Trophoblast cell (in vitro differentiated cells and primary cell): ENCODE results near the gene DAD1.

Experiments
- DNase-seq, 2 donors: peaks; one replicate each; pipeline ENCODE4 v3.0.0-alpha.2; 2016
- H2AFZ ChIP-seq: 2 replicates; pipeline ENCODE4 v1.6.1; 2013; ENCODE audit warnings: low read length, moderate library complexity, mild to moderate bottlenecking; ENCODE audit not compliant: insufficient read depth, poor library complexity
- H2AK5ac ChIP-seq: 2 replicates; pipeline ENCODE4 v1.6.1; 2013; ENCODE audit warnings: mild to moderate bottlenecking, low read length
- H2BK120ac ChIP-seq: 2 replicates; pipeline ENCODE4 v1.6.1; 2013; ENCODE audit warnings: low read length, mild to moderate bottlenecking, moderate library complexity; ENCODE audit not compliant: insufficient read depth, poor library complexity
- H2BK12ac ChIP-seq: 2 replicates; pipeline ENCODE4 v1.6.1; 2013; ENCODE audit warnings: mild to moderate bottlenecking, low read length, moderate library complexity
- H2BK5ac ChIP-seq: 2 replicates; pipeline ENCODE4 v1.6.1; 2013; ENCODE audit warnings: low read length, low read depth, moderate library complexity, mild to moderate bottlenecking; ENCODE audit not compliant: poor library complexity
- H3K14ac ChIP-seq: 2 replicates; pipeline ENCODE4 v1.6.1; 2013; ENCODE audit warnings: mild to moderate bottlenecking, low read length
- H3K18ac ChIP-seq: 2 replicates; pipeline ENCODE4 v1.6.1; 2013; ENCODE audit warnings: mild to moderate bottlenecking, low read length
- H3K23ac ChIP-seq: 2 replicates; pipeline ENCODE4 v1.6.1; 2013; ENCODE audit warnings: low read length
- H3K27ac ChIP-seq: 2 replicates; pipeline ENCODE4 v1.5.1; 2013; ENCODE audit warnings: low read depth, mild to moderate bottlenecking, inconsistent platforms, low read length, moderate library complexity
- H3K27me3 ChIP-seq: 2 replicates; pipeline ENCODE4 v1.6.1; 2013; ENCODE audit warnings: inconsistent platforms, mild to moderate bottlenecking, low read length, moderate library complexity; ENCODE audit not compliant: insufficient read depth
- H3K36me3 ChIP-seq, 2 experiments: 1 replicate in 1 of 2; 2 replicates in 1 of 2; pipeline ENCODE4 v1.6.1; 2013; ENCODE audit warnings: low read length in 2 of 2, mild to moderate bottlenecking in 2 of 2, moderate library complexity in 1 of 2; ENCODE audit not compliant: insufficient read depth in 2 of 2, control insufficient read depth in 1 of 2
- H3K4ac ChIP-seq: 2 replicates; pipeline ENCODE4 v1.6.1; 2013; ENCODE audit warnings: low read depth, mild to moderate bottlenecking, low read length, moderate library complexity
- H3K4me1 ChIP-seq, 2 experiments: 1 replicate in 1 of 2; 2 replicates in 1 of 2; pipeline ENCODE4 v1.6.1; 2013; ENCODE audit warnings: low read length in 2 of 2, mild to moderate bottlenecking in 2 of 2, moderate library complexity in 1 of 2; ENCODE audit not compliant: insufficient read depth in 2 of 2, control insufficient read depth in 1 of 2
- H3K4me2 ChIP-seq: 2 replicates; pipeline ENCODE4 v1.6.1; 2013; ENCODE audit warnings: inconsistent platforms, mild to moderate bottlenecking, low read length, moderate library complexity
- H3K4me3 ChIP-seq: 2 replicates; pipeline ENCODE4 v1.5.1; 2013; ENCODE audit warnings: mild to moderate bottlenecking, low read depth, low read length, inconsistent platforms
- H3K79me1 ChIP-seq: one replicate; pipeline ENCODE4 v1.6.1; 2013; ENCODE audit warnings: low read length
- H3K79me2 ChIP-seq: 2 replicates; pipeline ENCODE4 v1.6.1; 2013; ENCODE audit warnings: low read length, mild to moderate bottlenecking; ENCODE audit not compliant: control insufficient read depth, insufficient read depth, poor library complexity
- H3K9ac ChIP-seq: 2 replicates; pipeline ENCODE4 v1.6.1; 2013; ENCODE audit warnings: mild to moderate bottlenecking, low read length
- H3K9me3 ChIP-seq: 2 replicates; pipeline ENCODE4 v1.6.1; 2013; ENCODE audit warnings: low read depth, mild to moderate bottlenecking, control low read depth, inconsistent platforms, low read length; ENCODE audit not compliant: insufficient read depth
- H4K12ac ChIP-seq: 2 replicates; pipeline ENCODE4 v1.6.1; 2013; ENCODE audit warnings: low read depth, mild to moderate bottlenecking, low read length, moderate library complexity
- H4K8ac ChIP-seq: 2 replicates; pipeline ENCODE4 v1.6.1; 2013; ENCODE audit warnings: low read depth, mild to moderate bottlenecking, low read length, moderate library complexity
- H4K91ac ChIP-seq: one replicate; pipeline ENCODE4 v1.6.1; 2013; ENCODE audit warnings: low read depth, mild to moderate bottlenecking, low read length, moderate library complexity
- WGBS: extraction: QIAGEN DNeasy Blood & Tissue Kit; methylation state at CpG from one replicate; pipeline ENCODE4 v1.1.7; 2013; ENCODE audit warnings: missing lambda C conversion rate; ENCODE audit not compliant: insufficient read length, insufficient coverage; ENCODE audit errors: extremely low coverage; 5-methylcytosine and 5-hydroxymethylcytosine counted together

DAD1 gene

GRCh38 chr14:22570132-22570949 is 18.7 kb downstream of the DAD1 start:
- no CpG with 5 or more reads among the region's 8 CpGs for WGBS
- H3K18ac ChIP-seq = no peak overlapping the region
- H3K4me3 ChIP-seq = no peak overlapping the region
- no peak overlapping the region for H4K8ac ChIP-seq
- no peak overlapping the region for H2BK12ac ChIP-seq
- no peak overlapping the region for H3K9ac ChIP-seq
- H3K4ac ChIP-seq = no peak overlapping the region
- no peaks in the 10 kb centered on the region for H3K79me1 ChIP-seq
- H2BK5ac ChIP-seq = no peak overlapping the region
- H3K23ac ChIP-seq = no peak overlapping the region
- H3K36me3 ChIP-seq = peaks cover 18 to 26% of the 10 kb centered on the region in 2 experiments
- no peaks in the 10 kb centered on the region for H3K4me1 ChIP-seq
- H2BK120ac ChIP-seq = no peak overlapping the region
- no peak overlapping the region for H3K14ac ChIP-seq
- H2AFZ ChIP-seq = no peak overlapping the region
- no peak overlapping the region for H4K12ac ChIP-seq
- DNase-seq = peak; percentile 64 to 96
- H3K9me3 ChIP-seq = no peaks in the 10 kb centered on the region
- no peaks in the 10 kb centered on the region for H3K27me3 ChIP-seq
- no peak overlapping the region for H4K91ac ChIP-seq
- H3K79me2 ChIP-seq = no peaks in the 10 kb centered on the region
- no peak overlapping the region for H2AK5ac ChIP-seq
- peak overlapping the region; percentile 7 for H3K27ac ChIP-seq
- H3K4me2 ChIP-seq = no peak overlapping the region

- Histone ChIP-seq H3K4me2 (no peak overlapping the region), H3K4me3 (no peak overlapping the region), H4K8ac (no peak overlapping the region), H2AK5ac (no peak overlapping the region), H2BK5ac (no peak overlapping the region), H3K18ac (no peak overlapping the region), H4K12ac (no peak overlapping the region), H3K14ac (no peak overlapping the region), H3K27me3 (no peaks in the 10 kb centered on the region), H3K9ac (no peak overlapping the region), H3K9me3 (no peaks in the 10 kb centered on the region), H2AFZ (no peak overlapping the region), H2BK12ac (no peak overlapping the region), H3K79me2 (no peaks in the 10 kb centered on the region), H3K36me3 (peaks cover 18 to 26% of the 10 kb centered on the region in 2 experiments), H3K23ac (no peak overlapping the region), H2BK120ac (no peak overlapping the region), H3K4me1 (no peaks in the 10 kb centered on the region), H3K4ac (no peak overlapping the region), H3K79me1 (no peaks in the 10 kb centered on the region), H3K27ac (no peak overlapping the region), H4K91ac (no peak overlapping the region)
- WGBS = no CpG with 5 or more reads among the region's 3 CpGs
- no peak for DNase-seq
Measured at GRCh38 chr14:22569737-22570131, 19.3 kb downstream of the DAD1 start.

- no peaks in the 10 kb centered on the region for H3K27me3 ChIP-seq
- H4K91ac ChIP-seq = no peak overlapping the region
- H3K9me3 ChIP-seq = no peaks in the 10 kb centered on the region
- H3K23ac ChIP-seq = no peak overlapping the region
- no peak overlapping the region for H3K27ac ChIP-seq
- no peaks in the 10 kb centered on the region for H3K79me2 ChIP-seq
- no peak overlapping the region for H2BK120ac ChIP-seq
- no peak overlapping the region for H2BK12ac ChIP-seq
- no peak overlapping the region for H3K9ac ChIP-seq
- no peaks in the 10 kb centered on the region for H3K4me1 ChIP-seq
- WGBS = no CpG with 5 or more reads among the region's 6 CpGs
- H3K18ac ChIP-seq = no peak overlapping the region
- no peak overlapping the region for H2AK5ac ChIP-seq
- H3K14ac ChIP-seq = no peak overlapping the region
- H4K12ac ChIP-seq = no peak overlapping the region
- H3K4me3 ChIP-seq = no peak overlapping the region
- DNase-seq = peak; percentile 54 to 84
- peaks cover 18 to 28% of the 10 kb centered on the region in 2 experiments for H3K36me3 ChIP-seq
- no peak overlapping the region for H2BK5ac ChIP-seq
- no peak overlapping the region for H3K4ac ChIP-seq
- H4K8ac ChIP-seq = no peak overlapping the region
- no peaks in the 10 kb centered on the region for H3K79me1 ChIP-seq
- H3K4me2 ChIP-seq = no peak overlapping the region
- H2AFZ ChIP-seq = no peak overlapping the region
Measured at GRCh38 chr14:22569106-22569736, 19.8 kb downstream of the DAD1 start.

- Histone ChIP-seq H3K36me3 (peaks cover 18 to 23% of the 10 kb centered on the region in 2 experiments), H2BK12ac (no peak overlapping the region), H3K4me1 (no peaks in the 10 kb centered on the region), H4K91ac (no peak overlapping the region), H2BK120ac (no peak overlapping the region), H3K14ac (no peak overlapping the region), H3K27me3 (no peaks in the 10 kb centered on the region), H3K4me3 (no peak overlapping the region), H3K18ac (no peak overlapping the region), H3K79me1 (no peaks in the 10 kb centered on the region), H3K23ac (no peak overlapping the region), H2BK5ac (no peak overlapping the region), H3K9me3 (no peaks in the 10 kb centered on the region), H4K8ac (no peak overlapping the region), H2AFZ (no peak overlapping the region), H3K9ac (no peak overlapping the region), H3K27ac (no peak overlapping the region), H3K4me2 (no peak overlapping the region), H4K12ac (no peak overlapping the region), H2AK5ac (no peak overlapping the region), H3K4ac (no peak overlapping the region), H3K79me2 (no peaks in the 10 kb centered on the region)
- no peak for DNase-seq
- no CpG with 5 or more reads among the region's 1 CpG for WGBS
Measured at GRCh38 chr14:22567437-22567836, 21.6 kb downstream of the DAD1 start.
